Measurements from ENCODE around the gene NME2.
"Not testable (repeated sequence)": the region's sequence is repeated elsewhere in the genome, so short reads cannot be mapped to it uniquely, and the experiment has no call there.

The NME2 gene

DNA sequence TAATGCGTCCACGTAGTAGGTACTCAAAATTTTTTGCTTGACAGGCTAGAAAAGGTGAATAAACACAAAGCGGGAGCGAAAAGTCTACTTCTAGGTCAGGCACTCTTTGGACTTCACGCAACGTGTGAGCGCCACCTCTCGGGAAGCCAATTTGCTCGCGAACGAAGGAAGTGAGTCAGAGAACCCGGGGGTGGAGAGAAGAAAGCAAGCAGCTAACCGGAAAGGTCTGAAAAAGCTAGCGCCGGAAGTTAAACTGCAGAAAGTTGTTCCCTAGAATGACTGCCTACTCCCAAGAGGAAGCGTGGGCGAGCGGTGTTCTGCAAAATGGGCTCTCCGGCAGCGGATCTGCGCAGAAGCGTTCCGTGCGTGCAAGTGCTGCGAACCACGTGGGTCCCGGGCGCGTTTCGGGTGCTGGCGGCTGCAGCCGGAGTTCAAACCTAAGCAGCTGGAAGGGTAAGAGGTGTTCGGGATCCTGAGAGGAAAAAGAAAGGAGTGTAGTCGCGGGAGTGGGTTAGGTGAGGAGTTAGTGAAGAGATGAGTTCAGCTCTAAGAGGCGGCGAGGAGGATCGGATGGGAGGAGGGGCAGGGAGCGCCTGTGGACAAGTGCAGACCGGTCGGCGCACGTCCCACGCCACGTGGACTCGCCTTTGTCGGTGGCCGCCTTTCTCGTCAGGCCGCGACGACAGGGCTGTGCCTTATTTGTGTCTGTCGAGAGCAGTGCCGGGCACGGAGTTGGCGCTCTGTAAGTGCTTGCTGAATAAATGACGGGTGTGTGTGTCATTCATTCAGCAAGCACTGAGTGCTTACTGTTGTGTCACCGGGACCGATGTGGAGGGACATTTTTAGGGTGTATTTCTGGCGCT is 12.8 kb upstream of the NME2 start, which contains the start of gene NME1:
NME1 (plus strand) TSS at position 350 of the 863 bp plus-strand sequence. CDS start 2,096 bp downstream, outside the sequence.
- peak; percentile 100 for DNase-seq

DNA sequence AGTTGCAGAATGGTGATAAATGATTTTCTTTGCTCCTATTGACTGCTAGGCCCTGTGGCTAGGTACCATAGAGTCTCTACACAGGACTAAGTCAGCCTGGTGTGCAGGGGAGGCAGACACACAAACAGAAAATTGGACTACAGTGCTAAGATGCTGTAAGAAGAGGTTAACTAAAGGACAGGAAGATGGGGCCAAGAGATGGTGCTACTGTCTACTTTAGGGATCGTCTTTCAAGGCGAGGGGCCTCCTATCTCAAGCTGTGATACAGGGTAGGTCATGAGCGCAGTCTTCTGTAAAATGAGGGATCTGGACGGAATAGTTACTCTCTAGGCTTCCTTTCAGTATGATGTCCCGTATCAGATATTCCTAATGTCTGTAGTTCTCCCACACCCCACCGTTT is 12.0 kb upstream of the NME2 start:
- DNase-seq, result peak; percentile 25

DNA sequence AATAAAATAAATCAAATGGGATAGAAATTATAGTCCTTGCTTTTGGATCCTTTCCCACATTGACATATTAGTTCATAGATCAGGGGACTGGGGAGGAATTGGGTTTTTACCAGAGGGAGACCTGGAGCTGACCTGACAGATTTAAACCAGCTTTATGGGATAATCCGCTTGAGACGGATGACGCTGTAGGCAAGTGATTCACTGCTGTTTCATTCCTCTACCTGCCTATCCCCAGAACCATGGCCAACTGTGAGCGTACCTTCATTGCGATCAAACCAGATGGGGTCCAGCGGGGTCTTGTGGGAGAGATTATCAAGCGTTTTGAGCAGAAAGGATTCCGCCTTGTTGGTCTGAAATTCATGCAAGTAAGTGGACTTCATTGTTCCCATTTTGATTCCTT is 10.8 kb upstream of the NME2 start:
- DNase-seq, result no peak

DNA sequence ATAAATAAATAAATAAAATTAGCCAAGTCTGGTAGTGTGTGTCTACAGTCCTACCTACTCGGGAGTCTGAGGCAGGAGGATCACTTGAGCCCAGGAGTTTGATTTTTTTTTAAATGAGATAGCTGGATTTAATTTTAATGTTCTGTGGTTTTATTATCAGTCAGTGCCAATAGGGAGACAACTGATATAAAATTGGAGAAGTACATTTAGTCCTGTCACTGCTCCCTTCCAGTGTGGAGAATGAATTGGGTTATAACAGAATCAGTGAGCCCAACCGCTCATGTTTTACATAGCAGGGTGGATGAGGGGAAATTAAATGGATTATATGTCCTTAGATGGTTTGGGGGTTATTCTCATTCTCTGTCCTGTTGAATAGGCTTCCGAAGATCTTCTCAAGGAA is 6.6 kb upstream of the NME2 start:
- no peak for DNase-seq

DNA sequence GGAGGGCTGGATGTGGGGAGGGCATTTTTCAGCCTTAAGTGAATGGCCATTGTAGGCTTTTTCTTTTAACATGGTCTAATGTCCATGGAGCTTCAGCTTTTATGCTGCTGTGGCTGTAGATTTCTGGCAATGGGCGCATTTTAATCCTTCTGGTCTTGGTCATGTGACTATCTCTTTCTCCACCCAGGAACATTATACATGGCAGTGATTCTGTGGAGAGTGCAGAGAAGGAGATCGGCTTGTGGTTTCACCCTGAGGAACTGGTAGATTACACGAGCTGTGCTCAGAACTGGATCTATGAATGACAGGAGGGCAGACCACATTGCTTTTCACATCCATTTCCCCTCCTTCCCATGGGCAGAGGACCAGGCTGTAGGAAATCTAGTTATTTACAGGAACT is 4.7 kb upstream of the NME2 start:
- no peak for DNase-seq

DNA sequence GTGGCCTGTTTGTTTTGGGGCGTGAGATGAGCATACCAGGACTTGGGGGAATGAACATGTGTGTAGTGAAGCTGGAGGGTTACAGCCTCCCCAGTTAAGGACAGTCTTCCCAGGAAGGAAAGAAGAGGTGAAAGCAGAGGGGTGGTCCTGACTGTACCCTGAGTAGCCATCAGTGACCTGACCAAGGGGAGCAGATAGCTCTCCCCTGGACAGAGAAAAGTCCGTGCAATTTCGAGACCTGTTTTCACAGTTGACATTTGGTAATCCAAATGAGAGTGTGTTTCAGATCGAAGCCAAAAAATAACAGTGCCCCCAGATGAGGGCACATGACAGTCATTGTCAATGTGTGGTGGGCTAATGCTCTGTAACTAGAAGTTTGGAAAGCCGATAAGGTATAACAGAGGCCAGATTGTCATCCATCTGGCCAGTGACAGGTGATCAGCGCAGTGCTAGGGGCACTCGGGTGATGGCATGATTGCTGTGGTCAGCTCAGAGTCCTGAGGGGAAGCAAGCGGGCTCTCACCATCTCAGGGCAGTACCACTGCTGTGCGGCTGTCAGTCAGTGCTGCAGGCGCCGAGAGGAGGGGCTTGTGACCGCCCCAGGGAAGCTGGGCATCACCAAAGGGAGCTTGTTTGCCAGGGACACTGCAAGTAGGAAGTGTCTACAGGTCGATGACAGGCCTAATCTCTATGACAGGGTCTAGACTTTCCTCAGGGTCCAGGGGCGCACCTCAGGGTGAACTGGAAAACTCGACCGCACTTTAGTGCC is 1.1 kb upstream of the NME2 start:
- DNase-seq, result no peak

DNA sequence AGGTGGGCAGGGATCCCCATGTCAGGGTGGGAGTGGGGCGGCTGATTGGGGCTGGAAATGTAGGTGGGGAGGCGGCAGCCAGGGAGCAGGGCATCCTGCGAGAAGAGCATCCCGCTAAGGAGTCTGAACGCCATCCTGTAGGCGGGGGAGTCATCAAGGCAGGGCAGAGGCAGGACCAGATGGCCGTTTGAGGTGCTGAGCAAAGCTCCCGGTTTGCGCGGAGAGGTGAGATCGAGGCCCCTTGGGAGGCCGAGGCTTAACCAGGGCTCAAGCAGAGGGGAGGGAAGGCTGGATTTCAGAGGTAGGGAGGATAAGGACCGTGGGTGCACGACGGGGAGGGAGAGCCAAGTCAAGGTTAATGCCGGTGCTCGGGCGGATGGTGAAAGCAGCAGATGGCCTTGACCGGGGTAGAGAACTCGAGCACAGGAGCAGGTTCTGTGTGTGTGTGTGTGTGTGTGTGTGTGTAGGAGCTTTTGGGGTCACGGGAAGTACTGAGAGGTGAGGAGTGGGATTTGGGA is 472 bp upstream of the NME2 start:
- peak; percentile 35 for DNase-seq

DNA sequence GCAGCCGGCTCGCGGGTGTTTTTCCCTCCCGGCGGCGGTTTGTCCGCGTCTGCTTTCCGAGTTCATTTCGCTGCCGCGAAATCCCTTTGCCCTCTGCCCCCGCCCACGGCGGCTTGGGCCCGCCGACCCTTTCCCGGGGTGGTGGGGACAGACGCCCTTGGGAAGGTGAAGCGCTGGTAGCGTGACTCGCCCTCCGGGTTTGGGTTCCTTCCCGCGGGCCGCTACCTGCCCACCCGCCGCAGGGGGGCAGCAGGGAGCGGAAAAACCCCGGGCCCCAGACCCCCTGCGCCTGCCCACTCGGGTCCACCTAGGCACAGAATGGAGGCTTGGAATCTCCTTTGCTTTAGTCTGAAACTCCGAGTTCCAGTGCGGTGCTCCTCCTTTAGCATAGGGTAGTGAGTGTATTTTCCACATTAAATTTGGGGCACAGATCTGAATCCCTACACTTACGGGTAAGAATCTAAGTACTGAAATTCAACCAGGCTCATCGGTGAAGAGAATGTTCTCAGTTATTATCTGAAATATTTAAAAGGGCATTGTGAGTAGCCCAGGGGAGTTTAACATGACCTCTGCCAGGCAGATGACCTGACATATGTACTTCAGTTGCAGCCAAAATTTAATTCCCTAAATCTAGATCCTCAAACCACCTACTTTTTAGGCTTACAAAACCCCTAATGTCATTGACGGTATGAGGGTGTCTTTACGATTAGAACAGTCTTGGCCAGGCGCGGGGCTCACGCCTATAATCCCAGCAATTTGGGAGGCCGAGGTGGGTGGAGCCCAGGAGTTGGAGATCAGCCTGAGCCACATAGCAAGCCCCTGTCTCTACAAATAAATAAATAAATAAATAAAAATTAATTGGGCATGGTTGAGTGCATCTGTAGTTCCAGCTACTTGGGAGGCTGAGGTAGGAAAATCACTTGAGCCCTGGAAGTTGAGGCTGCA is 1.0 kb downstream of the NME2 start:
- peak; percentile 62 for DNase-seq

DNA sequence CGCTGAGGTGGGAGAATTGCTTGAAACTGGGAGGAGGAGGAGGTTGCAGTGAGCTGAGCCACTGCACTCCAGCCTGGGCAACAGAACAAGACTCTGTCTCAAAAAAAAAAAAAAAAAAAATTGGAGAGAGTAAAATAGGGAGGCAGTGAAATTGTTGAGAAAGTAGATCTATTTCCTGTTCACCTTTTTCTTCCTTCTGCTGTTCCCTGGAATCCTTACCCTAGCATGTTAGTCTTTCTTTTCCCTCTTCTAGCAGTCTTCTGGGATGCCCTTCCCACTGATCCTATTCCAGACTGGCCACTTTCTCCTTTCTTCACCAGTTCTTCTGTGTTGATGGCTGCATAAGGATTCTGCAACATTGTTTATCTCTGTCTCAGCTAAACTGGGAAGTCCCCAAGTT is 3.1 kb downstream of the NME2 start:
- peak; percentile 14 for DNase-seq

DNA sequence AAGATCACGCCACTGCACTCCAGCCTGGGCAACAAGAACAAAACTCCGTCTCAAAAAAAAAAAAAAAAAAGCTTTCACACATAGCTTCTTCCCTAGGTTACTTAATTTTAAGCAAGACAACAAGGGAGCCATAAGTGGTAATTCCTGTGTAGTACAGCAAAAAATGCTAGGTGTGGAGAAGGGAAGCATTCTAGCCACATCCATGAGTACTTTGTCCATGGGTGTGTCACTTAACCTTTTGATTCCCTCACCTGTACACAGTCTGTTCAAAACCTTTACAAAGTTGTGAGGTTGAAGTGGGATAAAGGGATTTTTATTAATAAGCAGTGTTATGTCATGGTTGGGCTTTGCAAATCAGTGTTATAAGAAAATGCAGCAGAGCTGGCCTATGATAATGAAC is 4.5 kb downstream of the NME2 start:
- DNase-seq, result no peak

DNA sequence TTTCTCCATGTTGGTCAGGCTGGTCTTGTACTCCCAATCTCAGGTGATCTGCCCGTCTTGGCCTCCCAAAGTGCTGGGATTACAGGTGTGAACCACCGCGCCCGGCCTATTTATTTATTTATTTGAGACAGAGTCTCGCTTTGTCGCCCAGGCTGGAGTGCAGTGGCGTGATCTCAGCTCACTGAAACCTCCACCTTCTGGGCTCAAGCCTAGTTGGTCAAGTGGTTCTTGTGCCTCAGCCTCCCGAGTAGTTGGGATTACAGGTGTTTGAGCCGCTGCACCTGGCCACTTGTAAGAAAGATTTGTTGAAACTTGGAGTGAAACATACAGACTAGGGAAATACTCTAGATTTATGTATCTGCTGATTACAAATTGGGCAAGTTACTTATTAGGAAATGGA is 5.8 kb downstream of the NME2 start:
- not testable (repeated sequence) for DNase-seq

DNA sequence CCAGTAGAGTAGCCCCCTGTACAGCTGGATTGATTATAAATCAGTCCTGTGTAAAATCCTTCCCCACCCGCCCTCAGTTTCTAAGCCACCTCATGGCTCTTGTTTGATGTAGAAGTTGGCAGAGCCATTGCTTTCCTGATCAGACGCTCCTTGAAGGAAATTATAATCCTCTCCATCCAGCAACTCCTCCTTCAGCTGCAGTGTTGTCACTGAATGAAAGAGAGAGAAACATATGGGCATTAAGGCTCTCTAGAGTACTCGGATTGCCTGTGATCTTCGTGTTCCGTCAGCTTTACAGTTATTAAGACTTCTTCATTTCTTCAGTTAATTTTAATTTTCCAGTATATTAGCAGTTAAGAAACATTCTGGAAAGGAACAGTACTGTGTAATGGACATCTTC is 14.3 kb downstream of the NME2 start:
- no peak for DNase-seq

DNA sequence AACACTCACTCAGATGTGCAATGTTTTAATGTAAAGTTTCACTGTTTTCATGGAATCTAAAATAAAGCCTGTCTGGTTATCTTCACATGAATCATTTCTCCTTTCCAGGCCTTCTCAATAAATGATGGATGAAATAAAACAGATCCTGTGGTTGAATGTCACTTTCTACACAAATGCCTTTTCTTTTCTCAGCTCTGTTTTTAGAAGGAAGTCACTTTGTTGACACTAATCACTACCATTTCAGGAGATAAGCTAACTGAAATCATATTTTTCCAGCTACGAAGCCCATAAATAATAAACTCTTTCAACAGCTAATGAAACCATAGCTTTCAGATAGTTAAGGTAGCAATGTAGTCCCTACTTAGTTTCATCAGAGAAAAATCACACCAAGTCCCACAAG is 17.9 kb downstream of the NME2 start:
- no peak for DNase-seq

DNA sequence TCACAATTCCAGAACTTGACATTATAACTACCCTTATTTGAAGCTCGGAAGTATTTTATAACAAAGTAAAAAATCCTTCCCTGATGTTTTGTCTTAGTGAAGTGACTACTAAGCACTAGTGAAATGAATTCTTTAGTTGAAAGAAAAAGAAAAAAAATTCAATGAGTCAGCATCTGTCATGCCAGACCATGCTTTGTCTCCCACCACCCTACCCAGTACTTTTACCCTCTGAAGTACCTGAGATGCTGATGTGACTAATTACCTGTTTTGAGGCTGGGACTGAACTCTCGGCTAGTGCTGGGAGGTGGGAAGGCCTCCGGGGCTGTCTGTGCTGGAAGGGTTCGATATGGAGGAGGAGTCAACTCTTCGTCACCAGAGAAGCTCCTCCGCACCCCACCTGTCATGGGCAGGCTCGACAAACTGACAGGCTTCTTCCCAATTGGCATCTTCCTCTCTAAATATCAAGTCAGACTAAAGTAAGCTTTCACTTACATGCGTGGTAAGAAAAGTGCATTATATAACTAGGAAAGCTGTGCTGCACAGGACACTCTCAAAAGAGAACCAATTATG is 19.6 kb downstream of the NME2 start:
- DNase-seq, result no peak

DNA sequence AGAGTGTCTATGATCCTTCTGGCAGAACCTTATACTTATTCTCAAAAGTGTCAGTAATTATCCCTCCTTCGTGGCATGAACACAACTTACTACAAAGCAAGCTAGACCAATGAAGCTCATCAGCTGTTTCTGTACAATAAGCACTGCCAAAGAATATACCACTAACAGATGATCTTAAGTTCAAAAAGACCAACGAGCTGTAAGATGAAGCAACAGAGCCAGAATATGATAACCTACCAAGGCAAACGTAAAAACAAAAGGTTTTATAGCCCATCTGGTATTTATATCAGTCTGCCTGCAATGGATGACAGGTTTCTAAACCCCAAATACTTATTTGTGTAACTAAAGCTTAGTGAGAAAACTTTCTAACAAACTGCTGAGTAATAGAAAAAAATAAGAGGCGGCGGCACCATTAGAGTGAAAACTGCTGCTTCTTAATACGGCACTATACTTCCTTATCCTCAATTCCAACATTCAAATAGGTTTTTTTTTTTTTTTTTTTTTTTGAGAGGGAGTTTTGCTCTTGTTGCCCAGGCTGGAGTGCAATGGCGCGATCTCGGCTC is 22.1 kb downstream of the NME2 start:
- no peak for DNase-seq

DNA sequence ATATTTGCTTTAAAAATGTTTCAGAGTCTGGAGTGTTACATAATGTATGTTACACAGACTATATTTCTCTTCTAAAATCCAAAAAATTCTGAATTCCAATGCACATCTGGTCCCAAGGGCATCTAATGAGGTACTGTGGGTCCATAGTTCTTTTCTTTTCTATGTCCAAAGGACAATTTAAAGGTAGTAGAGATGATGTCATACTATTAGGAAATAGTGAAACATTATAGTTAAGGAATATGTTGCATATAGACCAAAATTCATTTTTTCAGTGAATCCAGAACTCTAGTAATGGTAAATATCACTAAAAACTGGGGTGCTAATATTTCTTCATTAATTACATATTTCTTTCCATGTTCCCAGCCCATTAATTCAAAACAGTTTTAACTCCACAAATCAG is 23.0 kb downstream of the NME2 start:
- no peak for DNase-seq

DNA sequence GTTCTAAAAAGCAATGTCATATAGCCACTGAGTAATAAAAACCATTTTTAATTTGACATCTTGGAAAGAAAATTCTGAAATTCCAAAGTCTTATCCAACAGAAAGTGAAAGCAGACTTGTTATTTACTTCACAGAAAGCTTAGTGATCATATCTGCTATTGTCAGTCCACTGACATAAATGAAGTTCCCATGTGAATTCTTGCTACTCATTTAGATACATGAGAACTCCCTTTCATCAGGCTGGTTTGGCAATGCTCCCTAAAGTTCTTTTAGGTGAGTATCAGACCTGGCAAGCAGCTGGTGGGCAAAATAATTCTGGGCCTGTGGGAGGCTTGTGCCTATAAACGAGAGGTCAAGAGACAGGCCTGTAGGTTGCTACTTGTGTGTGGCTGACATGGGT is 23.4 kb downstream of the NME2 start:
- DNase-seq, result no peak

DNA sequence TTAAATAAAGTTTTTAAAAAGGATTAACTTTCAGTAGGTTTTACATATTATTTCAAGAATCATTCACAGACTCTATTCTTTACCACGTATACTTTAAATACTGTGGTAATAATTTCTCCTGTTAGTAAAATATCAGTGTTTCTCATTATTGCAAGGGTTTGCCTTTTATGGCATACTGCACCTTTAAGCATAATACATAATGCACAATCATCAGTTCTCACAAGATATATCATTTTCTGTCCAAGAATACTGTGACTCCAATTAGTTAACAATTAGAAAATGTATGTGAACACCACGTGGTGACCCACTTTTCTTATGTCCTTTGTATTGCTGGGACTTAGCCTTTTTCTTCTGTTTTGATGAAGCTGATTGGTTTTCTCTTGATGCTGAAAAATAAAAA is 25.7 kb downstream of the NME2 start:
- DNase-seq, result no peak

DNA sequence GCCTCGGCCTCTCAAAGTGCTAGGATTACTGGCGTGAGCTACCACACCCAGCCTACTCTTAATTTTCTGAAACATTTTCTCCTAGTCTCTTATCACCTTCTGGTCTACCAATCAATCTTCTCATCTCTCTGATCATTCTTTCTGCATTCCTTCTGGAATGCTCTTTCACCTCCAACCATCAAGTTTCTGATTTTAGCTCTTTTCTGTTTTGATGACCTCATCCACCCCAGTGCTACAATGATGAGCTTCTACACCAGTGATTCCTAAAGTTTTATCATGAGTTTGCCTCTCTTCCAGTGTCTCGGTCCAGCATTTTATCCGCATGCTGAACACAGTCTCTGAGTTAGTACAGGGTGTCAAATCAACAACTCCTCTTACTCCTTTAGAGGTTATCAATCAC is 31.5 kb downstream of the NME2 start:
- DNase-seq, result no peak

DNA sequence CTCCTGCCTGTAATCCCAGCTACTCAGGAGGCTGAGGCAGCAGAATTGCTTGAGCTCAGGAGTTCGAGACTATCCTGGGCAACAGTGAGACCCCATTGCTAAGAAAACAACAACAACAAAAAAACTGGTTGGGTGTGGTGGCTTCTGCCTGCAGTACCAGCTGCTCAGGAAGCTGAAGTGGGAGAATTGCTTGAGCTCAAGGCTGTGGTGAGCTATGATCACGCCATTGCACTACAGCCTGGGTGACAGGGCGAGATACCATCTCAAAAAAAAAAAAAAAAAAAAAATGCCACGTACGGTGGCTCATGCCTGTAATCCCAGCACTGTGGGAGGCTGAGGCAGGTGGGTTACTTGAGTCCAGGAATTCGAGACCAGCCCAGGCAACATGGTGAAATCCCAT is 34.1 kb downstream of the NME2 start:
- DNase-seq, result no peak

DNA sequence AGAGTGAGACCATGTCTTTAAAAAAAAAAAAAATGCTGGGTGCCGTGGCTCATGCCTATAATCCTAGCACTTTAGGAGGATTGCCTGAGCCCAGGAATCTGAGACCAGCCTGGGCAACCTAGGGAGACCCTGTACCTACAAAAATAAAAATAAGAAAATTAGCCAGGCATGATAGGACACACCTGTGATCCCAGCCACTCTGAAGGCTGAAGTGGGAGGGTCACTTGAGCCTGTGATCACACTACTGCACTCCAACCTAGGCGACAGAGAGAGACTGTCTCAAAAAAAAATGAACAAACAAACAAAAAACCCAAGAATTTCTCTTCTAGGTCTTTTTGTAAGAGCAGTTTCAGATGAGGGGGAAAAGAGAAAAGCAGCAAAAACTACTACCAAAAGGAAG is 34.6 kb downstream of the NME2 start:
- no peak for DNase-seq

DNA sequence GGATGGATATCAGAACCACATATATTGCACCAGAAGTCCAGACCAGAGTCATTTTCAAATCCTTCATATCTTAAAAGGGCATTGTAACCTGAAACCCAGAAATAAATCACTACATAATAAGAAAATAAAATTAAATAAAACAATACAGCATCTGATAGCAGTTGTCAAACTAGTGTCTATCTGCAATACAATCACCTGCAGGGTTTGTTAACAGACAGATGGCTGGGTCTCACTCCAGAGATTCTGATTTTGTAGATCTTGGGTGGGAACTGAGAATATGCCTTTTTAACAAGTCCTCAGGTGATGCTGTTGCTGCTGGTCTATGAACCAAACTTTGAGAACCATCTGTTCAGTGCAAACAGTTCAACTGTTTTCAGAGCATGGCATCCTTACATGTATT is 37.6 kb downstream of the NME2 start:
- DNase-seq, result no peak
